Measurements from ENCODE around the gene GBX1.

GBX1 gene

GRCh38 chr7:151110941-151111645 lies 56.4 kb downstream of the GBX1 start:
- no peak for FAIRE-seq

GRCh38 chr7:151110236-151110940 lies 57.1 kb downstream of the GBX1 start:
- no peak for FAIRE-seq

- FAIRE-seq: no peak
Observed at GRCh38 chr7:151109094-151110048, 58.1 kb downstream of the GBX1 start.

DNA sequence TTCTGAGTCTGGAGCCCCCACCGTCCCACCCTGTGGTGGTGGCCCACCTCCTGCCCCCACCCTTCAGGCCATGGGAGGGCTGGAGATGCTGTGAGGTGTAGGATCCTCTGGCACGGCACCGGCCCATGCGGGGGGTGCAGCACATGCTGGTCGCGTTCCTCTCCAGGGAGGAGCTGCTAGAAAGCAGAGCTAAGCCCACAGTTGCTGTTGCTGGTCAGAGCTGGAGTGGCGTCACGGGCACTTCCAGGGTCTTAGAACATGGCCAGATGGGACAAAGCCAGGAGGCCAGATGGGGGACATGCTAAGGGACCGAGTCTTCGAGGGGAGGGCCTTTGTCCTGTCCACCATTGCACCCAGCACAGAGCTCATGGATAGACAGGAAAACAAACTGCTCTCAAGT lies 59.6 kb downstream of the GBX1 start:
- no peak for FAIRE-seq

DNA sequence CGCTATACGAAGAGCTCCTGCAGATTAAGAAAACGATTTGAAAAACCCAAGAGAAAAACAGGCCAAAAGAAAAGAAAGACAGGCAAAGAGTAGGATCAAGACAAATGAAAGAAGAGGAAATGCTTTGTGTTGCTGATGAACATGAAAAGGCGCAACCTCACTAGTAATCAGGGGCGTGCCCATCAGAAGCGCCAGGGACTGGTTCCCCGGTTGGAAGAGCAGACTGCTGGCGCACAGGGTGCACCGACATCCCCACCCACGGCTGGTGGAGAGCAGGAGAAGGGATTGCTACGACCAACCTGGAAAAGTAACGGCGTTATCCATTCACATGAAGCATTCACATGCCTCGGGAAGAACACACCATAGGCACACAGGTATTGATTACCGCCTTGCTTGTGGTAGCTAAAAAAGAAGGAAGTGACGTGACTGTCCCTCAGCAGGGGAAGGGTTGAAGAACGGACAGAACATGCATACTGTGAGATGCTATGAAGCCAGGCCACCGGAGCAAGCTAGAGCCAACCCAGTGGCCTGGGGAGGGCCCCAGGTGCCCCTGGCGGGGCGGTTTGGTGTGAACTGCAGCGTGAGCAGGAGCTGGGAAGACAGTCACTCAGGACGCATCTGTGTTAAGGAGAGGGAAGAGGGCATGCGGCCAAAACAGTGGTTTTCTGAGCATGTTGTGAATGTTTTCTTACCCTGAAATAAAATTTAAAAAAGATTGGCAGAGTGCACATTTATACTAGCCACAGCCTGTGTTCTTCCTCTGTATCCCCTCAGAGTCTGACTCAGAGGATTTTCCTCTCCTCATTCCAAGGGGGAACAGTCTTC lies 62.9 kb downstream of the GBX1 start:
- FAIRE-seq: no peak

DNA sequence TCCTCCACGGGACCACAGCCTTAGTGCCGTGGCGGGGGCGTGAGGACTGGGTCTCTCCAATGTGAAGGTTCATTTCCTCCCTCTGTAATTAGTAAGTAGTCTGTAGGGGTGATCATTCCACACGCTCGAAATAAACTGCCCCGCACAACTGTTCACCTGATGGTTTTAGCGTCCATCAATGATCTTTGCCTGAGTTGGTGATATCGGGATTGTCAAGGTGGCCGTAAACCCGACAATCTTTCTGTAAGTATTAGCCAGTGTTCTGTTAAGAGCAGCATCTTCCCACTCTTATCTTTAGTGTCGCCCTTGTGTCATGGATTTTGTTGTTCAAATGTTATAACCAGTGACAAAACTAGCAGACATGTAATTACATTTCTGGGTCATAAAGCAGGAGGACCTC lies 63.5 kb downstream of the GBX1 start:
- FAIRE-seq: no peak

DNA sequence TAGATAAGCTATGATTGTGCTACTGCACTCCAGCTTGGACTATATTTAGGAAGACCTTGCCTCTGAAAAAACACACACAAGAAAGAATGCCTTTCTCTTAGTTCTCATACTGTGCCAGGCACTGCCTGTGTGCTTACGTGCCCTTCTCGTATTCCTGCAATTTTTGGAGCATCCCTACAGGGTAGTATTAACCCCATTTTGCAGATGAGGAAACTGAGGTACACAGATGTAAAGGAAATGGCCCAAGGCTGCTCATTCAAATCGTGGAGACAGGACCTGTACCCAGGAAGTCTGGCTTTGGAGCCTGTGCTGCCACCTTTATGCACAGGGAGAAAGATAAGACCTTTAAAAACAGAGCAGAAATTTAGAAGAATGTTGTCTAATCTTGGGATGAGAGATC lies 64.5 kb downstream of the GBX1 start:
- no peak for FAIRE-seq

- FAIRE-seq: no peak
Observed at GRCh38 chr7:151101621-151102396, 65.7 kb downstream of the GBX1 start.

DNA sequence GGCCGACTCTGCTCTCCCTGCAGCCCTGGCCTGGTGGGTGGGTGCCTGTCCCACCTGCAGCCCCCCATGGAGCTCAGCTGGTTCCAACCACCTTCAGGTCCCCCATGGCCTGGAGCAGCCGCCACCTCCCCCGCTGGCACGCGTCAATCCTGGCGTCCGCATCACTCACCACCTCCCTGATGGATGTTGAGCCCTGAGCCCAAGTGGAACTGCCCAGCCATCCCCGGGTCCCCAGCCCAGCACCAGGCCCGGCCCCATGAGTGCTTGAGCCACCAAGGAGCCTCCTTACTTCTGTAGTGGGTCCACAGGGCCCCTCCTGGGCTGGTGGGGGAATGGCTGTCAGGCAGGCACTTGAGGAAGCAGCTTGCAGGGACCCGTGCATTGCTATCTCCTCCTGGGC lies 66.6 kb downstream of the GBX1 start:
- no peak for FAIRE-seq

- FAIRE-seq: no peak
Observed at GRCh38 chr7:151099486-151100211, 67.8 kb downstream of the GBX1 start.

Data from TTC549 (cell line).